OCI-LY1 (cell line): Measurements from ENCODE around the gene RGS17.

ENCODE experiments used
- CTCF ChIP-seq: fragments of 200-600 bp; sonication (generic), shearing (Covaris generic); IDR thresholded peaks from 2 replicates; pipeline ENCODE4 v1.5.1; 2017; ENCODE audit warnings: mild to moderate bottlenecking, antibody characterized with exemption, low read length, moderate library complexity, mixed read lengths
- EZH2 ChIP-seq: fragments of 200-600 bp; sonication (generic), shearing (Covaris generic); IDR thresholded peaks from 2 replicates; pipeline ENCODE4 v1.8.0; 2017; ENCODE audit warnings: borderline replicate concordance, mixed run types, mild to moderate bottlenecking, antibody characterized with exemption, low read length, moderate library complexity, mixed read lengths

- TF ChIP-seq CTCF = no peak
- no peak for TF ChIP-seq EZH2
Observed at GRCh38 chr6:152969688-152970418, 161.2 kb downstream of the RGS17 start.
